Suppressor macrophage treated with lipopolysaccharide for 1 hour (primary cell): Measurements from ENCODE around the gene OBI1.
"Not testable (repeated sequence)": the region's sequence is repeated elsewhere in the genome, so short reads cannot be mapped to it uniquely, and the experiment has no call there.

Experiments used
- DNase-seq, 3 donors: peaks; one replicate each; pipeline ENCODE4 v3.0.0-alpha.2; 2020 to 2022

Gene OBI1

DNA sequence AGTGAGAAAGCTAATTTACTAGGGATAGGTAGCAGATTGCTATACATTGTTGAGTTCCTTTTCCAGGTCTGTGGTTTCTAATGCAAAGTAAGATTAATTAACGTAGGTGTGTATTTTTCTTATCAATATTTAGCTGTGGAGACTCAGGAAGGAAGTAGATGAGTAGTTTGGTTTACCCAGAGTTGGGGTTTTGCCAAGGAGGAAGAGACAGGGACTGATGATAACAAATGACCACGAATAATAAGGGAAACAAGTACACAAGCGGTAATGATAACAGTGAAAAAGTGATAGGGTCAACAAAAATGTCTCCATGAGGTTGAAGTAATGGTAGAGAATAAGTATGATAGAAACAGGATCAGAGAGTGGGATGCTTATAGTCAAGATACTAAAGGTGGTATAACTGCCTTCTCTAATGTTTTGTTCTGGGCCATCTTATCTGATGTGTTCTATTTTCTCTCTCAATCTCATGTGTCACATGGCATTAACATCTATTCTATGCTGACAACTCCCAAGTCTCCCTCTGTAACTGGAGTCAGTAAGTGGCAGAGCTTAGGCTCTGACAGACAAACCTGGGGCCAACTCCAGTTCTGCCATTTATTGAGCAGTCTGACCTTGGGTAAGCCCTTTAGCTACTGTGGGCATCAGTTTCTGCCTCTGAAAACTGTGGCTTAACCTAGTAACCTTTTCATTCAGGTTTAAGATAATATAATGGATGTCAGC is 8.8 kb downstream of the OBI1 start:
- DNase-seq, result peak in 1 of 3 donors; percentile 11

DNA sequence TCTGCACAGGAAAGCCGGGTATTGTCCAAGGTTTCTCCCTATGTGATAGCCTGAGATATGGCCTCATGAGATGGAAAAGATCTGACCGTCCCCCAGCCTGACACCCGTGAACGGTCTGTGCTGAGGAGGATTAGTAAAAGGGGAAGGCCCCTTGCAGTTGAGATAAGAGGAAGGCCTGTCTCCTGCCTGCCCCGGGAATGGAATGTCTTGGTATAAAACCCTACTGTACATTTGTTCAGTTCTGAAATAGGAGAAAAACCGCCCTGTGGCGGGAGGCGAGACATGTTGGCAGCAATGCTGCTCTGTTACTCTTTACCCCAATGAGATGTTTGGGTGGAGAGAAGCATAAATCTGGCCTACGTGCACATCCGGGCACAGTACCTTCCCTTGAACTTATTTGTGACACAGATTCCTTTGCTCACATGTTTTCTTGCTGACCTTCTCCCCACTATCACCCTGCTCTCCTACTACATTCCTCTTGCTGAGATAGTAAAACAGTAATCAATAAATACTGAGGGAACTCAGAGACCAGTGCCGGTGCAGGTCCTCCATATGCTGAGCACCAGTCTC is 11.8 kb downstream of the OBI1 start:
- not testable (repeated sequence) for DNase-seq

DNA sequence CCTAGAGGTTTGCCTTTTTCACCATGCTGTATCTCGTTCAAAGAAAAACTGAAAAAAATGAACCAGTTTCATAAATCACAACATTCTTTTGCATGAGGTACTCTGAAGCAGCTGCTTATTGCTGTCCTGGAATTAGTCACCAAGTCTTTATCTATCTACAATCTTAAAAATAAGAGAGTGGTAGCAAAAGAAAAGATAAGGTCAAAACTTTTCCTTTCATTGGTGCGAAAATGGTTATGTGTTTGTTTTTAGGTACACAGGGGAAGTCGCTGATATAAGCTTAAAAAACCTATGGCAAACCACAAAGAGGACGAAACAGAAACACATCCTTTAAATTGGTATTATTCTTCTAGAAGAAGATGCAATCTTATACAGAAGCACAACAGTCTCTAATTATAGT is 20.7 kb downstream of the OBI1 start:
- DNase-seq, result no peak

DNA sequence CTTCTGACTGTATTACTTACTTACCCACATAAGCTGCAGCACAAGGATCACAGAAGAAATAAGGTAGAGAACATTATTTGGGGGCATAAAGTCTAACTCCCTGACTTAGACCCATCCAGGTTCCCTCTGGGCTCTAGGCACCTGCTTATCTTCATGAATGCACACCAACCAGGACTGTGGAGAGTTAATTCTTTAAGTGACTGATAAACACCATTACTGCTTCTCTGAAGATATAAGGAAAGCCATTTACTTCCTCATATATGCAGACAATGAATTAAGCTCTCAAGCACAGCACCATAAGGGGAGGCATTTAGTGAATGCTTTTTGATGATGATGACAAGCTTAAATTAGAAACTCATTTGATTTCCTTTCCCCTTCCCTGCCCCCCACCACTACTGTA is 22.5 kb downstream of the OBI1 start:
- DNase-seq, result no peak

DNA sequence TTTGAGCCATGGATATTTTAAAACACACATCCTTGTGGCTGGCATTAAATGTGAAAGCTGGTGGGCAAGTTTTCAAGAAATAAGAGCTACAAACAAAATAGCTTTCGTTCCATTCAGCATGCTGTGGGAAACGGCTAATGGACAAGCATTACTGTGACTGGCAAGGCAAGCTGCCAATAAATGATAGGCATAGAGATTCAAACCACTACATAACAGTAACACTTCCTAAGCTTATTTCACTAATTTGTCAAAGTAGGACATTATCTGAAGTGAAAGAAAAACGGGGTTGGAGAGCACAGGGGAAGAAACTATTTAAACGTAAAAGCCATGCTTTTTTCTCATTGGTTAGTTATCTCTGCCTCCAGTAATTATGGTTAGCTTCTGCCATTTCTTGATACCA is 26.0 kb downstream of the OBI1 start:
- no peak for DNase-seq

DNA sequence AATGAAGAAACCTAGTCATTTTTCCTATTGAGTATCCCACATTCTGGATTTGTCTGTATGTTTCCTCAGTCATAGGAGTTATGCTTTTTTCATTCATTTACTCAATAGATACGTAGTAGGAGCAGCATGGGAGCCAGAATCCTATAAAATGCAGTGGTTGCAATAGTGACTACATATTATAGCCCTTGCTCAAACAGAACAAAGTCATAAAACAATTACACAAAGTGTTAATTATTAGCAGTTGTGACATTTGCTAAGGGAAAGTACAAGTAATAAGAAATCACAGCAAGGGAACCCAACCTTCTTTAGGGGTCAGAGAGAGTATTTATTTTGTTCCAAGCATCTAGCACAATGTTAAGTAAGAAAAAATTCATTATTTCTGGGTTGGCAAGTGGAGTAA is 27.9 kb downstream of the OBI1 start:
- DNase-seq, result no peak

DNA sequence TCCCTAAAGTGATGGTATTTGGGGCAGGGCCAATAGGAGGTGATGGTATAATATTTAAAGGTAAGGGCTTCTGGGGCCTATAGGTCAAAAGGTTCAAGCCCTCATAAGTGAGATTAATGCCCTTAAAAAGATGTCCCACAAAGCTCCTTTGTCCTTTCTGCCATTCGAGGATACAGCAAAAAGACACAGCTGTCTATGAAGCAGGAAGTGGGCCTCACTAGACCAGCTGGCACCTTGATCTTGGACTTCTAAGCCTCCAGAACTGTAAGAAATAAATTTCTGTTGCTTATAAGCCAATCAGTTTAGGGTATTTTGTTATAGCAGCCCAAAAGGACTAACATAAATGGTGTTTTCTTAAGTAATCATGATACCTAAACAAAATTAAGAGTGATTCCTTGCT is 28.4 kb downstream of the OBI1 start:
- DNase-seq, result no peak

DNA sequence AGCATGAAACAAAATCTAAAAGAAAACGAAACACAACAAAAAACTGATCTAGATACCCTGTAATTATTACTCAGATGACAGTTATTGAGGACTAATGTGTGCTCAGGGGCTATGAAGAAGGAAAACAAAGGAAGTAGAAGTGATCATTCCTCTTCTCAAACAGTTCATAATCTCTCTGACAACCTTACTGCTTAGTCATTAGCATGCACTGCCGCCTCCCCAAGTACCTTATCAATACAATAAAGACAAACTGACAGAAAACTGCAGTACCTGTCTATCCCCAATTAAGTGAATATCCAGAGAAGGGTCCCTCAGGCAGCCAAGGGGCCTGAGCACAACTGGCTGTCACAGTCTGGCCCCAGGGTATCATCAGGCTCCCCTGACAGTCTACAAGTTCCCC is 33.6 kb downstream of the OBI1 start:
- DNase-seq, result peak in 1 of 3 donors; percentile 17

DNA sequence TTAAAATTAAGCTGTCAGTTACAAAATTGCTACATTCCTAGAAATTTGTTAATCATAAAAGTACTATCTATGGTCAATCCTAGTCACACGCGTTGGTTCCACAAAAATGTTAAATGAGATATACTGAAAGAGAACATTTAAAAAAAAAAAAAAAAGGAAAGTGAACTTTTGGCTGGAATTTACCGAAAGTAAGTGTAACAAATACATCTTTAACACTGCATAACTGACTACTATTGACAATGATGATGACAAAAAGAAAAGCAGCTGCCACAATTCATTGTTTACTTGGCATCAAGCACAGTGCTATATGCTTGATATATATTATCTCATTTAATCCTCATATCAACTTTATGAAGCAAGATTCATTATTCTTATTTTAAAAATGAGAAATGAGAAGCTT is 35.8 kb downstream of the OBI1 start:
- DNase-seq, result peak in 1 of 3 donors; percentile 10

DNA sequence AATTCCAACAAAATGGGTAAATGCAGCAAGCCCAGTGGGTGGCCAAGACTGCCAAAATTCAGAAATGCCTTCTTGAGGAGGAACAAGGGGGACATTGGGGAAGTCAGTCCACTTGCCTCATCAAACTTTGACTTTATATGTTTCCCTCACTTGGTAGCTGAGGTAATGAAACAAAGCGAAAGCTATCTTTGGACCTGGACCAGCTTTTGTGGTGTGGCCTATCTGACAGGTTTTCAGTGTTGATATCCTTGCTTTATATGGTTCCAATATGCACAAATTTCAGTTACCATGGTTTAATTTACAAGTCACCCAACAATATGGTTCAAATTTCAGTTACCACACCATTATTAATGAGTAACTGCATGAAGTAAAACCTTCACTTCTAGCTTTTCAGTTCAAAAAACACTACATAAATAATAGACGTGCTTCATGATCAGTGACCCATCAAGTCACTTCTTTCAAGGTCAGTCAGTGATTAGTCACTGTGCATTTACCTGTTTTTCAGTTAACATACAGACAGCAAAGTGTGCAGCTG is 38.0 kb downstream of the OBI1 start:
- DNase-seq, result no peak

DNA sequence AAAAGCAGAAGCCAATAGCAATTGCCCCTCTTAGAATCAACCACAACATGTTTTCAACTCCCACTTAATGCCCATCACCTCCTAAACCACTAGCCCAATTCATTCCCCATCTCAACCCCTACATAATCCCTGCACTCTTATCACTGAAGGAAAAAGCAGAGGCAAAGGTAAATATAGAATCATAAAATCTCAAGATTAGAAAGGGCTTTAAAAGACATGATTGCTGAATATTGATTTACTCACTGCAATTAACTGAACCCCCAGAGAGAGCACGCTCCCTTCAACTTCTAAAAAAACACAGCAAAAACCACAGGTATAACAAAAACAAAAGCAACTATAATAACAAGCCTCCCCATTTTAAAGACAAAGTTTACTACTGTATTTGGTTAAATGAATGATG is 40.5 kb downstream of the OBI1 start:
- DNase-seq, result no peak

DNA sequence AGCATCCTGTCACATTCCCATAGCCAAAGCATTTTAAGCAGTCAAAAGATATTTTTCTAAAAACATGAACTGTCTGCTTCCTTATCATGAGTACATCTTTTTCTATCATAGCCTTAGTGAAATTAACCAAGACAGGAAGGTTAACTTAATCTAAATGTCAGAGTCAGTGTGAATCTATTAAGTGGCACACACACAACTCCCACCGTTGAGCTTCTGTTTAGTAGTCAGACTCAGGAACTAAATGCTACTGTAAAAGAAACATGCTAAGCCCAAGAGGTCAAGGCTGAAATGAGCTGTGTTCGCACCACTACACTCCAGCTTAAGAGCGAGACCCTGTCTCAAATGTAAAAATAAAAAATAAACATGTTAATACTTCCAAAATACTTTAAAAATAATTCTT is 47.9 kb downstream of the OBI1 start:
- no peak for DNase-seq

DNA sequence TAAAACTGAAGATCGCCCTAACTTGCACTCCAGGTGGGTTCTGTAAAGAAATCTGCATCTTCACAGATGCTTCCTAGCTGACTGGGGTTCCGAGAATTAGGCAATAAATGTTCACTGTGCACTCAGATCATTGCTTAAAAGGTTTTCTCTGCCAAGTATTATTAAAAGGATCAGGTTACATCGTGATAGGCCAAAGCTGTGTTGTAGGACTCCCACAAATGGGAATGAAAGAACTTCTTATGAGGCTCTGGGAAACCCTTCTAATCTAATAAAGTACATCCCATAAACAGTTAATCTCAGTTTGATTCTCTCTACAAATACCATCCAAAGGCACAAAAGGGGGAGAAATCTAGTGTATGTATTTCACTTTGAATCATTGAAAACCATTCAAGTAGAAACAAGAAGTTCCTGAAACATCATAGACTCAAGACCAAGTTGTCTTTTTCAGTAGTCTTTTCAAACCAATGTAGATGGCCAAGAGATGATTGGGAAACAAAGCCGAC is 48.5 kb downstream of the OBI1 start:
- DNase-seq, result no peak

DNA sequence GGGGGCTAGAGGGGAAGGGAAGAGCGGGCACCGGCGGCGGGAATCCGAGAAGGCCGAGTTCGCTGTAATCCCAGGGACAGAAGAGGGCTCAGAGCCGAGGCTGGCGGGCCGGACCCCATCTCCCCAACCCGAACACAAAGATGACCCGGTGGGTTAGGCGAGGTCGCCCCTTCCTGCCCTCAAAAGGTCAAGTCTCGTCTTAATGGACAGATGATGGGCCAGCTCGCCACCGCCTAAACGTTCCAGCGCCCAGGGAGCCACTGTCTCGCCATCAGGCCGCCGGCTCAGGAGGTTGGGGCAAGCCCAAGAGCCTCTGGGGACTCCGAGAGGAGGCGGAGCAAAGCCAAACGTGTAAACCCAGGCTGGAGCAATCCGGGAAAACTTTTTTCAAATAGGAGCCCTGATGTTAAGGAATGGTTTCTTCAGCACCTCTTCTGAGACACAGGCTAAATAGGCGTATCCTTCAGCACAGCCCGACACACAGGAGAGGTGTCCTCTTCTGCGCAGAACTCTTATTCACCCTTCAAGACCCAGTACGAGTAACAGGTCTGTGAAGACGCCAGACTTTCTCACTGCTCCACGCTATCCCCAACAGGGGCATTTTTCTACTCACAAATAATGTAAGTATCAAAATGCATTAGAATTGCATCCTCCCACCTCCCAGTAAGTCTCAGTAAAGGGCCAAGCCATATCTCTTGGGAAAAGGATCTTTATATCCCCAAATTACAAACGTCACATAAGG is 49.3 kb downstream of the OBI1 start:
- DNase-seq, result peak; percentile 44 to 69 (median 56)

DNA sequence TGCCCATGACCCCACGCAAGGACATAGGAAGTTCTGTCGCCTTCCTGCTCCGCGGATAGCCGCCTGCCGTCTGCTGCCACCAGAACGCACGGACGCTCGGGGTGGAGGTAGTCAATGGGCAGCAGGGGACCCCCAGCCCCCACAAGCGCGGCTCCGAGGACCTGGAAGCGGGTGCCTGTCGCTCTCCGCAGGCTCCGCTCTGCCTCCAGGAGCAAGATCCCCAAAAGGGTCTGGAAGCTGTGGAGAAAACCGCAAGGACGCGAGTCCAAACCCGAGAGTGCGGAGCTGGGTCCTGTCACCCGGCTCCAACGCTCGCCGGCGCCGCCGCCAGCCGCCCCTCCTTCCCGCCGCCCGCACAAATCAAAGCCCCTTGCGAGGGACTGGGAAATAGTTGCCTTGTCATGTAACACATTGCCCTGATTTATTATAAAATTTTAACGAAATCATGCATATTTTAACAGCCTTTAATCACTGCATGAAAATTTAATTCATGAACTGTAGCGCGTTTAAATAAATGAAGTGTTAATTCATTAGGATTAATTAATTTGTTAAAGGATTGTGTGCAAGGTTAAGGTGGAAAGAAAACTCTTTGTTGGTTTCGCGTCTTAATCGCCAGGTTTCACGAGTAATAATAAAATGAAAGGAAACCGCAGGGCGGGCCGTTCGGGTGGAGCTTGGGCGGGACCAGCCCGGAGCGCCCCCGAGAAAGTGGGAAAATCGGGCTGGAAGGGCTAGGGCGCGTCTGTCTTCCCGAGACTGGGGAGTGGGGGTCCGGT is 50.1 kb downstream of the OBI1 start:
- no peak for DNase-seq

DNA sequence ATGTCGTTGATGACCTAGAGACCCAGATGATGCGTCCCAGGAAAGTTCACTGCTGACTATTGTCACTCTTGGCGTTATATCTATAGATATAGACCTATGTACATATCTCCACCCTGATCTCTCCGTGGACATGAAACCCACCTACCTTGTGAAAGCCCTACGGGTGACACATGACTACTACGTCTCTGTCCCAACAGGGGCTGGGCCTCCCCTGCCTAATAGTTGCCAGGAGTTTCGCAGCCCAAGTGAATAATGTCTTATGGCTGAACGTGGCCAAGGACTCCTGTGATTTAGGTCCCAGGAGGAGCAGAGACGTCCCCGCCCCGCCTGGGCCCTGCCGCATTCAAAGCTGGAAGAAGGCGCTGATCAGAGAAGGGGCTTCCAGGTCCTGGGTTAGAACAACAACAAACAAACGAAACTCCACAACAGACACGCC is 50.7 kb downstream of the OBI1 start:
- no peak for DNase-seq

DNA sequence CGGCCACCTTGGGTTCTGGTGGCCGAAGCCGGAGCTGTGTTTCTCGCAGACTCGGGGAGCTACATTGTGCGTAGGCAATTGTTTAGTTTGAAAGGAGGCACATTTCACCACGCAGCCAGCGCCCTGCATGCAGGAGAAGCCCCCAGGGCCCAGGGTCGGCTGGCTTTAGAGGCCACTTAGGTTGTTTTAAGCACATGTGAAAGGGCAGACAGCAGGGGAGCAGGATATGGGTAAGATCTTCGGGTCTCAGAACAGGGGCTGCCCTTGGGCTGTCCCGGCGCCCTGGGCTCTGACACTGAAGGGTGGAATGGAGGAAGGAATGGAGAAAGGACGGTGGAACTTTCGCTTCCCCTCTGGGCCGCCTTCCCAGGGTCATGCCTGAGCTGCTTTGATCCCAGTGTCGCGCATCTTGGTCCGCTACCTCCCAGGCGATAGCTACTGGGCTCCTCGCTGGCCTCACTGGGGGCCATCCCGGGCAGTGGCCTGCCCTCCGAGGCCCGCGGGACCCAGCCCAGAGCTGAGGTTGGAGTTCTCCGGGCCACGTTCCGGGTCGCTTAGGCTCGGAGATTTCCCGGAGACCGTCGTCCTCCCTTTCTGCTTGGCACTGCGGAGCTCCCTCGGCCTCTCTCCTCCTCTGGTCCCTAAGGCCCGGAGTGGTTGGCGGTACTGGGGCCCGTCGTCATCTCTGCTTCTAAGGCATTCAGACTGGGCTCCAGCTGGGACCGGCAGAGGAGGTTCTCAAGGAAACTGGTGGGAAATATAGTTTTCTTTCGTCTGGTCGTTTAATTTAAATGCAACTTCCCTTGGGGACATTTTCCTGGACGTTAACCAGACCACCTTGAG is 51.3 kb downstream of the OBI1 start:
- no peak for DNase-seq

DNA sequence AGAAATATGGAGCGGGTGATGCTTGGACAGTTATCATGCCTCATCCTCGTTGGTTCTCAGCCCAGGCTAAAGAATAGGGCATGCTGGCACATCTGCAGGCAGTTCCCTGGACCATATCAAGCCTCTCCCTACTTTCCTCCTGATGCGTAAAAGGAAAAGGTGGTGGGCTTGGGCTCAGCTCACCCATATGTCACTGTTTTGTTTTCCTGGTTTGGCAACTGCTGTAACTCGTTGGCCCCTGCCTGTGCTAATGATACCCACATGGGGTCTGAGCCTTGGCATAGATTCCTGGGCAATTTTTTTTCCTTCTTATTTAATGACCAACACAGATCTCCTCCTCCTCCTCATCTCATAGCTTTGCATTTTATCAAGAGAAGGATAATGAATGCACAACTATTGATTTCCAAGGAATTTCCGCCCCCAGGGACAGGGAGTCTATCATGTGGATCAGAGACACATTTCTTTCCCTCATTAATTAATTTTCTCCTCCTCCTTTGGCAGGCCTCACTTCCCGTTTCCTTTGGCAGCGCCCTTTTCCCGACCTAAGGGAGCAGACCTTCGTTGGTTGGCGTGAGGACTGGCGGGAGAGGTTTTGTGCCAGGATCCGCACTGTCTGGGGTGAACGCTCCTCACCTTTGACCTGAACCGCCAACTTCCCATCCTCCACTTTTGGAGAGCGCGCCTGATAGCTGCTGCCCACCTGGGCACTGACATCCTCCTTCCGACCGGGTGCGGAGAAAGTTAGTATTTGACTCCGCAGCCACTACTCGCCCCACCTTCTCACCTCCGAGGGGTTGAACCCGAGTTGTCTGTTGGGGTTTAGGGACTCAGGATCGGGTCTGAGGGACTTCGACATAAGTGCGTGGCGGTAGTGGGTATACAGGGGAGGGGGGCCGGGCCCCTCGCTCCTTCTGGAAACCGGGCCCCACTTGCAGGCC is 52.2 kb downstream of the OBI1 start:
- no peak for DNase-seq

DNA sequence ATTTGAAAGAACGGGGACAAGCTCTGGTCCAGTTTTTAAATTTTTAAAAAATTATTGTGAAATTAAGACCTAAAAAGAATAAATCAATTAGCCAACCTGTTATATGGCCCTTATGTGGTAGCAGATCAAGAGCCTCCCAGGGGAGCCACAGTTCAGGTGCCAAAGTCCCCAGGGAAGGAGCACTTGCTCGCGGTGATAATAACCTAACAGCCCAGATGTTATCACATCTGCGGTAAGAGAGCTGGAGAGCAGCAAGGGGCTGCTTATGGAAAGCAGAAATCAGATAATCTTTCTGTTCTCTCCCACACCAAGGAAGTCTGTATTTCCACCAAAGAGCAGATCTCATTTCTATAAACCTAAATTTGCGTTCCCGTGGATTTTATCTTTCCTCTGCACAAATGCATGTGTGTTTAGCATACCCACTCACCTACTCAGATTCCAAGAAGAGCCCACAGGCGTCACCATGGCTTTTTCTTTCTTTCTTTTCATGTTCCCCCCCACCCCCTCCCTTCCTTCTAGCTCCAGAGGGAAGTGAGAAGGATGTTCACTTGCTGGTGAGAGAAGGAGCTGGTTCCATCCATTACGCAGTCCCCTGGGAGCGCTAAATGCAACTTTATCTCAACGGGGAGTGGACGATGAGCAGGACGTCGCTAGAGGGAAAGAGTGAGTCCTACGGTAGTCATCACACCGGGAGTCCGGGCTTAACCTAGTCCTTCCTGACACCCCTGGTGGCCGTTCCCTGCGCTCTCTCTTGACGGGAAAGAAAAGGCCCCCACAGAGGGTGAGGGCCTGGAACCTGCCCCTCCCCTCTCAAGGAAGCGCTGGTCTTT is 54.0 kb downstream of the OBI1 start:
- DNase-seq, result no peak
